ENCODE measurements around the gene MAPRE3.
A peak's percentile ranks its signal among the peaks of the same experiment; 100 is the strongest.

Gene MAPRE3

DNA sequence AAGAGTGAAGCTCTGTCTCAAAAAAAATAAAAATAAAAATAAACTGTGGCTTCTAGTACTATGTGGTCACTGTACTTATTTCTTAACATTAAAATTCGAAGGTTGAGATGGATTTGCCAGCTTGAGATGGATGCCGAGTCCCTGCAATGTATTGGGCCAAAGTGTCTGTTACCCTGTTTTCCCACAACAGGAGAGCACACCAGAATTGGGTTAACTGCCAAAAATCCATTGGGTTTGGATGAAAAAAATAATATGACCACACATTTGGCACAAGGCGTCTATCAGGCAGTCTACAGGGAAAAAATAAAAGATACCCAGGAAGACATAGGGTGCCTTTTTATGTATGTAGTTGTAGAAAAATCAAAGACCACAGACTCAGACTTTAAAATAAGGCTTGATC, 19.2 kb upstream of the MAPRE3 start:
- DNase-seq, result no peak

DNA sequence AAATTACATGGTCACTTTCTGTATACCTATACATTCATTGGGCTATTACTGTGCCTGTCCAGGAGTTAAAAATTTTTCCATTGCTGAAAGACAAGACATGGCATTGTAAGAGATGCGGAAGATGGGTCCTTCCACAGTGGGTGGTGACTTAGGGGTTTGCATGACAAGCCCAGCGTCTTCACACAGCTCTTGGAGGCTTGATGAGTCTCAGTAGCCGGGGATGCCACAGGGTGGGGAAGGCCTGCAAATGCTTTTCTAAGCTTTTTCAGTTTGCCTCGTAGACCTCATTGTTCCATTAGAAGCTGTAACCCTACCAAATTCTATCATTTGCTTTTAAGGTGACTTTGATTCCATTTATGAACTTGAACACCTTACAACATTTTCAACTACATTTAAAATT, 18.1 kb upstream of the MAPRE3 start:
- no peak for DNase-seq

DNA sequence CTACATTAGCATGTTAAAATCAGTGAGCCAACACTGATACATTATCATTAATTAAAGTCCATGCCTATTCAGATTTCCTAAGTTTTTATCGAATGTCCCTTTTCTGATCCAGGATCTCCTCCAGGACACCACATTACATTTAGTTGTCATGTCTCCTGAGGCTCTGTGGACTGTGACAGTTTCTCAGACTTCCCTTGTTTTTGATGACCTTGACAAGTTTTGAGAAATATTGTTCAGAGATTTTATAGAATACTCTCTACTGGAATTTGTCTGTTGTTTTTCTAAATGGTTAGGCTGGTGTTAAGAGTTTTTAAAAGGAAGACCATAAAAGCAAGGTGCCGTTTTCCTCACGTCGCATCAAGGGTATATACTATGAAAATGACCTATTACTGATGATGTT, 16.3 kb upstream of the MAPRE3 start:
- DNase-seq, result no peak

DNA sequence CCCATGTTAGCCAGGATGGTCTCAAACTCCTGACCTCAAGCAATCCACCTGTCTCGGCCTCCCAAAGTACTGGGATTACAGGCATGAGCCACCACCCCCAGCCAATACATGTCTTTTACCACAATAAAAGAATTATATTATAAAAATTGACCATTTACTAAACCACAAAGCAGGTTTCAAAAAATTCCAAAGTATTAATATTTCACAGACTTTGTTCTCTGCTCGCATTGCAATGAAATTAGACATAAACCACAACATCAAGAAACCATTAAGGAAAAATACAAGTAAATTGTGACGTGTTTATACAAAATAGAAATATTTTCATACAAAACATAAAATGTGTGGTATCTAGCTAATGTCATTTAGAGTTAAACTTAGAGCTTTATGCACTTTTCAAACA, 13.4 kb upstream of the MAPRE3 start:
- DNase-seq, result no peak

DNA sequence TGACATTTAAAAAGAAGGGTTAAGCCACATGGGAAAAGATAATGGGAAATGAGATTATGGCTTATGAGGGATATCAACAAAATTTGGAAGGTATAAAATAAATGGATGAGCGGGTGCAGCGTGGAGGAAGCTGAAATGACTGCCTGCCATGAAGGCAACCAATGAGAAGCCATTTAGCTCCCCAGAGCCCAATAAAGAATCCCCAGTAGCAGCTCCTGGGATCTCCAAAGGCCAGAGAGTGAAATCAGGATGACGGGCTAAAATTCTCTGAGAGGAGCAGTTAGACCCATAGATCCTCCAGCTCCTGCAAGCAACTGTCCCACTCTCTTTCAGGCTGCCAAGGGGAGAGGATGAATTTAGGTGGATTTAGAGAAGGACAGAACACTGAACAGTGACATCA, 12.9 kb upstream of the MAPRE3 start:
- no peak for DNase-seq

DNA sequence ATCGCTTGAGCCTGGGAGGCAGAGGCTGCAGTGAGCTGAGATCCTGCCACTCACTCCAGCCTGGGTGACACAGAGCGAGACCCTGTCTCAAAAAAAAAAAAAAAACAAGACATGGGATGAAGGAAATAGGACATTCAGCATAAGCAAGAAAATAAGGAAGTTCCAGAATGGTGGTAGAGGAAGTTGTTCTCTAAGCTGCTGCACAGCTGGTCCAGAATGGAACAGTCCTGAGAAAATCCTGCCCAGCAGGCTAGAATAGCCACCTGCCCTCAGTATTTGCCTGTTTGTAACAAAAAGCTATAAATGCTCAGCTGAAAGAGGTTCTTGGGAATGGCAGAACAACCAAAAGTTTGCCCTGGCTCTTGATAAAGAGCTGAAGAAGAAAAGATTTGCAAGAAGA, 11.1 kb upstream of the MAPRE3 start:
- DNase-seq, result peak; percentile 23 to 58

DNA sequence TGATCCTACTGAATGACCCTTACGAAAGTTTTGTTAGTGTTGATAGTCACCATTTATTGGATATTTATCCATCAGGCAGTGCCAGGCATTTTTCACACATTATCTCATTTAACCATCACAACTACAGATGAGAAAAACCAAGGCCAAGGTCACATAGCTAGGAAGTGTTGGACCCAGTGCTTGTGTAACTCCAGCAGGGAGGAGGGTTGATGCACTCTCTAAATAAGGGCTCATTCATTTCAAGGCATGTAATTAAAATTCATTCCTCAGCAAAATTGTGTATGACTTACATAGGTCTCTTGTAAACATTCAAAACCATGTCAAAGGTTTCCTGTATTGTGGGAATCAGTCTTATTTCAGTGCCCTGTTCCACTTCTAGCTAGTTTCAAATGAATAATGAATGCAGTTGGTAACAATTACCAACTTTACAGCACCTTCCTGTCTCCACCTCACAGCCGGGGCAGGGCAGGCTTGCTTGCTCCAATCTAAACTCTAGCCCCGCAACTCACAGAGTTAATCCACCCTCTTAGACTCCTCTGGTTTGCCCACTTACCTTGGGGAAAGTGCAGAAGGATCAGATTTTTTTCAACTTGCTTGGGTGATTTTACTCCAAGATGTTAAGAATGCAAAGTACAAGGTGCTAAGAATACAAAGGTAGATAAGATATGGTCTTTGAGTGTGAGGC, 5.8 kb upstream of the MAPRE3 start:
- no peak for DNase-seq

DNA sequence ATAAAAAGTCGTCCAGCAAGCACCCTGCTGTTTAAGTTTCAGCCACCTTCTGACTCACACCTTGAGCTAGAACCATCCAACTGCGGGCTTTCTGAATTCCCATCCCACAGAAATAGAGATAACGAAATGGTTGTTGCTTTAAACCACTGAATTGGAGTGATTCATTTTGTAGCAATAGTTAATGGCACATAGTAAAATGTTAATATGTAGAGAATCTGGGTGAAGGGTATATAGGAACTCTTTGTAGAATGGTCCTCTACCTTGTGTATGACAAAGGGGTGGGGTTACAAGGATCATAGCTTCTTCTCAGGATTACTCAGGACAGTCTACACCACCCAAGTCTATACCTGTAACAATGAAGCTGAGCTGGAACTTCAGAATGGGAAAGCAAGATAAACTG, 2.4 kb upstream of the MAPRE3 start:
- no peak for DNase-seq

DNA sequence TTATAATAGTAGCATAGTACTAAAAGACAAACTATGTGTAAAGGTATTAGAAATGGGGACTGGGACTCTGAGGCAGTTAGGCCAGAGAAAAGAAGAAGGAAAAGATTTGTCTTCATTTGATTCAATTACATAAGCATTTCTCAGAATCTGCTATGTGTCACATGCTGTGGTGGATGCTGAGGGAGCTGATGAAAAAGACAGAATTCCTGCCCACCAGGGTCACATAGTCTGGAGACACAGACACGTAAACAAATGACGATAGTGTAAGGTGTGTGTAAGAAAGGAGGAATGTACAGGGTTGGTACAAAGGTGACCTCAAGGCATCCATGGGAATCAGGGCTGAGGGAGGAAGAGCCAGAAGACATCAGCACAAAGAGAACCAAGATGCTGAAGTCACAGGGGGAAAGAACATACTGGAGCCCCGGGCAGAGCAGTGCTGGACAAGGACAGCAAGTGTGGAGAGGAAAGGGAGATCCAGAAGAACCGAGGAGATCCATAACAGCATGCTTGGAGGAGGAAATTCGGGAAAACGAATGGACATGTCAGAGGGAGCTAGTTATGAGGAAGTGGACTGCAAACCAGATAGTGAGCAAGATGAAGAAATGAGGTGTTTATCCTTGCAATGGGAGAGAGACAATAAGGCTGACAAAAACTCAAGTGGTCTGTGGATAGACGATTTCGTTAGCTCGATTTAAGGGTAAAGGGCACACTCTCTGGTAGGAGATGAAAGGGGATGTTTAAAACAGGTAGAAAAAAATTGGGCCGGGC, 1.2 kb upstream of the MAPRE3 start:
- no peak for DNase-seq

DNA sequence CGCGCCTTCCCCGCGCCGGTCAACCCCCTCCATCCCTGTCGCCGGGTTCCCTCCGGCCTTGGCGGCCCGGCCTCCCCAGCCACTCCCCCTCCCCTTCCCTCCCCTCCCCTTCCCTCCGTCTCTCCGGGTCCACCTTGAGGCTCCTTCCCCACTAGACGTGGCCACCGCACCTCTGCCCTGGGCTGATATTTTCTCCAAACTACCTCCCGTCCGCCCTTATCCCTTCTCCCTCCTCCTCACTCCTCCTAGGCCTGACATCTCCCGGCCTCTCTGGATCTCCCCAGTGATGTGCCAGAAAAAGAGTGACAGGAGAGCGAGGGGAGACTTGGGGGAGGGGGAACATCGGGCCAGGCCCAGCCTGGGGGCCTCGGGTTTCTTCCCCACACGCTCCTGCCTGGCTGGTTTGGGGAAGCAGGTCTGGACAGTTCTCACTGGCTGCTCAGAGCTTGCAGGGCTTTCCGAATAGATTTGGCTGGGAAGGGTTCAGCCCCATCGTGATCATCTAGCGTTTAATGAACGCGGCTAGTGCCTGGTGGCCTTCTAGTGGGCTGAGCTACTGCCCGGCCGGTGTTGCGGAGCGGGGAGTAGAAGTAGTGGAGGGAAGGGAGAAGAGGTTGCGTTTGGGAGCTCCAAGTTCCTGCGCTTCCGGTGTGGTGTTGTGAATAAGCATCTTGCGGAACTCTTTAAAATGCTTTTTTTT, 641 bp downstream of the MAPRE3 start:
- DNase-seq, result no peak

DNA sequence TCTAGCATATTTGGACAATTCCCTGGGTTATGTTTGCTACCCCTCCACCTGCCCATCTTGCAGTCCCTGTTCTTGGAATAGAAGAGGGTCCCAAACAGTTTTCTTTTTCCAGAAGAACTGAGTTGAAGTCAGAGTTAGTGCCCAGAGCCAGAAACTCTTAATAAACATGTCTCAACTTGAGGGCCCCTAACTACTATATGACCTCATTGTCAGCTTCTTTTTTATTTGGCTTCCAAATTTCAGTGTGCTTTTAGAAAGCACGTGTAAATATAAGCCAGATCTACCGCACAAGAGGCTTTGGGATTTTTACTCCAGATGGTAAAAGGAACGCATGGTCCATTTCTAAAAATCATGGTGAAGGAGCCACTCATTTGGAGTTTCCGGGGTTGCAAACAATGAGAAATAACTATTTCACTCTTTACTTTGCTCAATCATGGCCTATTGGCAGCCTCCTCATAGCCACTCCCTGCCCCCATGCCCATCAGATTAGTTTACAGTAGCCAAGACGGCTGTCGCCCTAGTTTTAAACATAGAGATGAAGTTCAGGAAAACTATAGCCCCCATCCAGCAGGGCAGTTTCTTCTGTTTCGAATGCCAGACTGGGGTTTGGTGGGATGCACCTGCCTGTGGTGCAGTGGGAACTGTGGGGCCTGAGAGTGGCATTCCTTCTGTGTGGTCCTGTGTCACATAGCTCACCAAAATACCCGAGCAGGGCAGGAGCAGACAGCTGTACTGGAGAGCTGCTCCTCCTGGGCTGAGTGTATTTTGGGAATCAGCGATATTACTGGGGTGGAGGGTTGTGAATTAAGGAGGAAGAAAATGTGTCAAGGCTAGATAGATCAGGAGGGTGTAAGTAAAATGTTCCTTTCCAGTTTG, 1.7 kb downstream of the MAPRE3 start:
- no peak for DNase-seq

DNA sequence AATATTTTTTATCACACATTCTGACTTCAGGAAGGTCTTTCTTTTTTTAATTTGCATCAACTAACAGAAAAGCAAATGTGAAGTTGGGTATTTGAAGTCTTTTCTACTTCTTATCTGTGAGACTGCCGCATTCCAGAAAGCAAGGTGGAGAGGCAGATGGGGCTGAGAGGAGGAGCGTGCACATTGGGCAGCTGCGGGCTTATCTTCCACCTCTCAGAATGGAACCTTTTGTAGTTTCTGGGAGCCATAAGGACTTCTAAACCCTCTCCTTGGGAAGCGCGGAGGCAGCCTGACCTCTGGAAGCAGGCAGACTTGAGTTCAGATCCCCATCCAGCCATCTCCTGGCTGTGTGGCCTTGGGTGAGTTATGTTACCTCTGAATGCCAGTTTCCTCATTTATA, 3.9 kb downstream of the MAPRE3 start:
- no peak for DNase-seq

DNA sequence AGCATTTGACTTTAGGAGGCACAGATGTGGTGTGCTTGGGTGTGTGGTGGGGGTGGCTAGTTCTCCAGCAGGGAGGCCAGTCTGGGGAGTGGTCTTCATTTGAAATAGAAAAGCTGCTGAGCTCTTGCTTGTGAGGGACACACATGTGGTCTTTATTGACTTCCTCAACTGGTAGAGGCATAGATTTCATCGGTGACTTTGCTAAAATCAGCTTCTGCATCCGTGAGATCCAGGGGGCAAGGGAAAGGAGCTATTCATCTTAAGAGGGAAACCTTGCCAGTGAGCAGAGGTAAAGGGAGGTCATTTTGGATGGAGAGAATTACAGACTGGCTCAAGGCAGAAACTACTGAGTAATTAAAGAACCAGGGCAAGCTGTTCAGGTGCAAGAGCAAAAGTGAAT, 4.7 kb downstream of the MAPRE3 start:
- no peak for DNase-seq

DNA sequence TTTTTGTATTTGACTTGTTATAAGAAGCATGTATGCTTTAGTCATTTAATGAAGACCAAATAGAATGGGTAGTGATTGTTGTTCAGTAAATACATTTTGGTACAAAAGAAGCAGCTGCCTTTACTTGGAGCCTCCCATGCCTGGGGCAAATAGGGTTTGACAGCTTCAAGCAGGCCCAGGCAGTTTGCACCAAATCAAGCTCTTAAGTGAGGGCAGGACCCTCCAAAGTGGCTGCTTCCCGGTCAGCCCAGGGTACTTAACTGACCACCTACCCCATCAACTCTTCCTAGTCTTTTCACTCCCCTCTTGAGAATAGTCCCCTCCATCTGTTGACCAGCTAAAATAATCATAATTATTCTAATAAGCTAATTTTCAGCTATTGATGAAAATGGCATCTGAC, 5.2 kb downstream of the MAPRE3 start:
- no peak for DNase-seq

DNA sequence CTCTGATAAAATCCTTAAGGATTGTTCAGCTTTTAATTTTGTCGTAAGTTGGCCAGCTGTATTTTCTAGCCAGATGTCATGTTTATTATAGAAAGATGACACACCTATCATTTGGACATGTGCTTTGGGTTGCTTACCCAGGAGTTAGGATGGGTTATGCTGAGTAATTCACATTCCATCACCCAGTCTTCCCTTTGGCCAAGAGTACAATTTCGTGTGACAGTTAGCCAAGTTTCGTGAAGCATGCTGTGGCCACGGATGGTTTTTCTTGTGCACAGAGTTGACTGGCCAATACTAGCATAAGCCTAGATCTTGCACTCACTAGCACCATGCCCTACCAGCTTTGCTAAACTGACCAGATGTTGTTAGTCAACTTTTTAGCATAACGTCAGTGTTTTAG, 5.8 kb downstream of the MAPRE3 start:
- no peak for DNase-seq

DNA sequence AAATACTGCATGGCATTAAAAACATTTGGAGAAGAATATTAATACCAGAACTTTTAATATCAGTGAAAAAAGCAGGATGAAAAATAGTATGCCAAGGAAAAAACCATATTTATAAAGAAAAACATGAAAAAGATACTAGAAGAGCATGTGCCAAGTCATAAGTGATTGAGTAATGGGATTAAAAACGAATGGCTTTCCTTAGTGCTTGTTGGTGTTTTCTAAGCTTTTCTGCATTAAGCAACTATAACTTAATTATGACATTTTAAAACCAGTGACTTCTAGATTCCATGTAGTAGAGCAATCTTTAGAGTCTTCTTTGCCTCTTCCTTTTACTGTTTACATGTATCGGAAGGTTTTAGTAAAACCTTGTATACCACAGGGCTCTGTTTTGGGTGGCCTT, 6.6 kb downstream of the MAPRE3 start:
- no peak for DNase-seq

DNA sequence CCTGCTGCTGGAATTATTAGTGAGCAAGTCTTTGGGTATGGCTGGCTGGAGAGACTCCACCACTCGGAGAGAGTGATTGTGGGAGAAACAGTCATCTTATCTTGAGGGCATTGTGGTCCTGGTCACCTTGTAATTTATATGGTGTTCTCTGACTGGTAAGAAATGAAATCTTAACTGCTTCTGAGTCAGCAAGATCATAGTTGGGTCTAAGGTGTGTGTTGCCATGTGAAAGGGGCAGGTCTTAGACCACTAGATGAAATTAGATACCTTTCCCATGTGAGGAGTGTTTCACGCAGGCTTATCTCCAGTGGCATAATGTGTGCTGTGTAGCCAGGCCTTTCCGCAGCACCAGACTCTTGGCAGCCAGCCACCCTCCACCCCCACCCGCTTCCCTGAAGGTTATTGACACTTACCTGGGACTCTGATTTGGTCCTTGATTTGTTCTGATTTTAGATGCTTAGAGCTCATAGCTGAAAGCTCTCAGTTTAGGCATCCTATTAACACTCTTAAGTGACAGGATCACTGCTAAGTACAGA, 7.7 kb downstream of the MAPRE3 start:
- DNase-seq, result no peak

DNA sequence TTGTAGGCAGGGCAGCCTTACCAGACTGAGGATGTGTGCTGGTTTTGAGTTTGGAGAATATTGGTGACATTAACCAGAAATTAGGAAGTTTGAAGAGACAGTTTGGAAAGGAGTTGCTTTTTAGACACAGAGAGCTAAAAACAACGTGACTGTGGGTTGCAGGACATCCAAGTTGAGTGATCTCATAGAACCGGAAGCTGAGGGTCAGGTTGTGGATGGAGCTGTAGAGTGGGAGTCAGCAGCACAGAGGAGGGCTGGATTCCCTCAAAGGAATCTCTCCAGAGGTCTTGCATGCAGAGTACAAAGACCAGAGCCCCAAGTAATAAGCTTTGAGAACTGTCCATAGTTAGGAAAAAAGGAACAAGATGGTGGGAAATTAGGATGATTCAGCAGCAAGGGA, 9.3 kb downstream of the MAPRE3 start:
- DNase-seq, result no peak

DNA sequence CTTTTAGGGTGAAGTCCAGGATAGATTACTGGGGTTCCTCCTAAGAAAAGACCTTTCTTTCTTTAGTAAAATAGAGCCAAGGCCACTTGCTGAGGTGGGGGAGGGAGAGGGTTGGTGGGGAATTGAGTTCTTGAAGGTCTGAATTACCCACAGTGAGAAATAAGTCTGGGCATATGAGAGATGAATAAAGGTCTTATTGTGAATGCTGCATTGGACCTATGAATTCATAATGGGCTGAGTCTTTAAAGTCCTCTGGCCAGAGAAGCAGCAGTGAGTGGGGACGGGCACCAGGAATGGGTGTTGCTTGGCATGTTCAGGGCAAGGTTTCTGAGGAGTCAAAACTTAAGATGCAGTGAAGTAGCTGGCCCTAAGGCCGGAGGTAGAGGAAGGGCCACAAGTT, 10.5 kb downstream of the MAPRE3 start:
- no peak for DNase-seq

DNA sequence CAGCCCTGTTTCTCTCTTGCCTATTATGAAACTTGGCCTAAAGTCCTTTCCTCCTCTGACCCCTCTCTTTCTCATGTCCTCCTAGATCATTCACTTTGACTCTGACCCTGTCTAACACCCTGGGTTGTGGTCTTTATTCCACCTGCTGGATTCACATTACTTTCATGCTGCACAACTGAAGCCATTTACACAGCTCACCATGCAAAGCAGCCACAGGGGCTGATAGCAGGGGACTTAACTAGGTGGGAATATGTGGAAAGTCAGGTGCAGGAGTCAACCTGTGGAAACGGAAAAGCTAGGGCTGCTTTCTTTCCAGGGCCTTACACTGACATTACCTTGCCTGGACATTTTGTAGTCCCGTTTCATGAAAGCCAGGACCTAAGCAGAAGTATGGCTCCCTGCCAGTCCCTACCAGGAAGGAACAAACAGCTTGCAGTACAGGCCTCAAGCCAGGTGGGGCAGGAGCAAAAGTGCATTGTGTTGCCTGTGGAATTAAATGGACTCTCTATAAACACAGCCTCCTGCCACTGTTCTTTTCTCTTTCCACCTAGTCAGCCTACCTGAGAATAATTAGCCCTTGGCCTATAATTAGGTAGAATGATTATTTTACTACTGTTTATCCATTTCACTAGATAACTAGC, 11.8 kb downstream of the MAPRE3 start:
- peak; percentile 51 to 67 for DNase-seq

DNA sequence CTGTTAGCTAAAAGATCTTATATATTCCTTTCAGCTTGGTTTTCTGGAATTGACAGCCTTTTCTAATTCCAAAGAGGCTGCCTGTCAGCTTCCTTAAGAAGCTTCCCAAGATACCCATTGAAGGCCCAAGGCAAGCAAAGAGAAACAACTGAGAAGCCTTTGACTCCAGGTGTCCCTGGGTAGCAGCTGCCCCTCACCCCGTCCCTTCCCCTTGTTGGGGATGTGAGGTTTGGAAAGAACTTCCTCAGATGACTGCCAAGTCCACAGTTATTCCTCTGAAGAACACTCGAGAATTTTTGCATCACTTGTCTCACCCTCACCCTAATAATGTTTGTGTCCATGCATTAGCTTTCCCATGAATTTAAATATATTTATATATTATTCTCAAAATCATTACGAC, 13.3 kb downstream of the MAPRE3 start:
- DNase-seq, result no peak

DNA sequence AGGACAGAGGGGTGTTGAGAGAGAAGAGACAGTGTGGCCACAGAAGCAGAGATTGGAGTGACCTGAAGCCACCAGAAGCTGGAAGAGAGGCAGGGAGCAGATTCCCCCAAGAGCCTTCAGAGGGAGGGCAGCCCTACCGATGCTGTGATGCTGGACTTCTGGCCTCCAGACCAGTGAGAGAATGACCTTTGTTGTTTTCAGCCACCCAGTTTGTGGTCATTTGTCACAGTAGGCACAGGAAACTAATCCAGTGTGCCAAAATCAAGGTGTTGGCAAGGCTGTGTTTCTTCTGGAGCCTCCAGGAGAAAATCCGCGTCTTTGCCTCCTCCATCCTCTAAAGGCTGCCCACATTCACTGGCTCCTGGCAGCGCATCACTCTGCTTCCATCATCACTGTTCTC, 15.4 kb downstream of the MAPRE3 start:
- DNase-seq, result no peak
